ENCODE measurements around the gene RNASEH1. TPM values are rescaled to one million over a fixed set of nuclear protein-coding genes. Genes with fewer than 3 reads are reported as not detected.

Gene RNASEH1
- polyA plus RNA-seq, 3 donors = 6.8 to 16.4 (median 14.2) TPM

GRCh38 chr2:3545788-3546478 is 12.2 kb downstream of the RNASEH1 start:
- no peak for TF ChIP-seq CTCF (IDR thresholded peaks at IDR 0.05)
- Mint-ChIP-seq H3K9me3 (peaks cover 0 to 3% (median 0%) of the 10 kb centered on the region in 7 donors), H3K4me1 (no peaks in the 10 kb centered on the region), H3K27me3 (ENCODE audit: low read depth in 3 of 3) (no peaks in the 10 kb centered on the region), H3K27ac (no peak overlapping the region), H3K36me3 (peaks cover 88 to 98% of the 10 kb centered on the region in 2 donors), H3K4me3 (no peak overlapping the region)
- H3K4me2 ChIP-seq (replicated peaks; ENCODE audit: extremely low read depth, low read length, poor library complexity, severe bottlenecking) = no peak overlapping the region
- peaks cover 85 to 100% of the 10 kb centered on the region in 2 donors for H3K36me3 ChIP-seq (replicated peaks in 1 of 2; ENCODE audit: control insufficient read depth in 1 of 2, insufficient read depth in 2 of 2, low read length in 2 of 2)
- no peaks in the 10 kb centered on the region for H3K27me3 ChIP-seq (ENCODE audit: control insufficient read depth in 2 of 2, insufficient read depth in 2 of 2, low read length in 2 of 2)
- WGBS (ENCODE audit: insufficient coverage) = 100% methylated on average over 3 of the region's 10 CpGs
- no peak overlapping the region for H2AFZ ChIP-seq (ENCODE audit: insufficient read depth, low read depth, low read length, poor library complexity, severe bottlenecking)
- DNase-seq = no peak
- intact Hi-C loops (cut with micrococcal nuclease) = loop anchor here in 1 of 2 donors (5.0 kb wide), 1 partner anchor 36 kb away; no protein-coding TSS in a partner anchor
- H3K9me3 ChIP-seq (replicated peaks in 1 of 2; ENCODE audit: control insufficient read depth in 1 of 2, insufficient read depth in 1 of 2, low read length in 2 of 2) = no peaks in the 10 kb centered on the region
- H3K4me1 ChIP-seq (ENCODE audit: control insufficient read depth in 1 of 2, insufficient read depth in 2 of 2, low read length in 2 of 2) = no peaks in the 10 kb centered on the region
- no peak overlapping the region for H3K27ac ChIP-seq (ENCODE audit: low read depth in 1 of 2, low read length in 2 of 2)
- H3K79me2 ChIP-seq (ENCODE audit: insufficient read depth, low read length) = no peaks in the 10 kb centered on the region
- no peak overlapping the region for H3K4me3 ChIP-seq (replicated peaks in 1 of 3; ENCODE audit: low read depth in 2 of 3, low read length in 3 of 3)
- no peak overlapping the region for H3K9ac ChIP-seq (ENCODE audit: insufficient read depth, low read length, poor library complexity, severe bottlenecking)
- H4K20me1 ChIP-seq (ENCODE audit: insufficient read depth, low read length) = no peaks in the 10 kb centered on the region

- H3K9ac ChIP-seq (ENCODE audit: insufficient read depth, low read length, poor library complexity, severe bottlenecking) = no peak overlapping the region
- WGBS (ENCODE audit: insufficient coverage) = 95% methylated on average over 3 of the region's 6 CpGs
- DNase-seq = no peak
- peaks cover 64 to 92% of the 10 kb centered on the region in 2 donors for H3K36me3 ChIP-seq (replicated peaks in 1 of 2; ENCODE audit: control insufficient read depth in 1 of 2, insufficient read depth in 2 of 2, low read length in 2 of 2)
- H3K4me1 Mint-ChIP-seq = no peaks in the 10 kb centered on the region
- H3K4me3 Mint-ChIP-seq = no peak overlapping the region
- H3K9me3 ChIP-seq (replicated peaks in 1 of 2; ENCODE audit: control insufficient read depth in 1 of 2, insufficient read depth in 1 of 2, low read length in 2 of 2) = no peaks in the 10 kb centered on the region
- H3K27me3 Mint-ChIP-seq (ENCODE audit: low read depth in 3 of 3) = no peaks in the 10 kb centered on the region
- no peak for TF ChIP-seq CTCF (IDR thresholded peaks at IDR 0.05)
- peak overlapping the region in 1 of 7 donors; percentile 77 for H3K27ac Mint-ChIP-seq
- peaks cover 0 to 2% (median 0%) of the 10 kb centered on the region in 7 donors for H3K9me3 Mint-ChIP-seq
- H3K79me2 ChIP-seq (ENCODE audit: insufficient read depth, low read length) = no peaks in the 10 kb centered on the region
- no peaks in the 10 kb centered on the region for H3K4me1 ChIP-seq (ENCODE audit: control insufficient read depth in 1 of 2, insufficient read depth in 2 of 2, low read length in 2 of 2)
- no peaks in the 10 kb centered on the region for H3K27me3 ChIP-seq (ENCODE audit: control insufficient read depth in 2 of 2, insufficient read depth in 2 of 2, low read length in 2 of 2)
- intact Hi-C loops (cut with micrococcal nuclease) = no loop called here
- no peak overlapping the region for H3K27ac ChIP-seq (ENCODE audit: low read depth in 1 of 2, low read length in 2 of 2)
- H4K20me1 ChIP-seq (ENCODE audit: insufficient read depth, low read length) = no peaks in the 10 kb centered on the region
- H2AFZ ChIP-seq (ENCODE audit: insufficient read depth, low read depth, low read length, poor library complexity, severe bottlenecking) = no peak overlapping the region
- H3K4me3 ChIP-seq (replicated peaks in 1 of 3; ENCODE audit: low read depth in 2 of 3, low read length in 3 of 3) = no peak overlapping the region
- no peak overlapping the region for H3K4me2 ChIP-seq (replicated peaks; ENCODE audit: extremely low read depth, low read length, poor library complexity, severe bottlenecking)
- H3K36me3 Mint-ChIP-seq = peaks cover 81 to 85% of the 10 kb centered on the region in 2 donors
These were observed 15.0 kb downstream of the RNASEH1 start for GRCh38 chr2:3543023-3543683.
